Fibroblast of pulmonary artery (primary cell): ENCODE results near the gene TCF4.
A peak's percentile ranks its signal among the peaks of the same experiment; 100 is the strongest.

Experiments used
- DNase-seq: peaks from one replicate; pipeline ENCODE4 v3.0.0-alpha.2; 2010; ENCODE audit warnings: low read depth
- H3K4me3 ChIP-seq: replicated peaks from 2 replicates; pipeline ENCODE4 v1.5.1; 2011; ENCODE audit warnings: low read depth, mild to moderate bottlenecking, control low read depth, low read length, moderate library complexity
- CTCF ChIP-seq: IDR thresholded peaks from 2 replicates; pipeline ENCODE4 v1.5.1; 2011; ENCODE audit warnings: mild to moderate bottlenecking, control low read depth, low read length, inconsistent platforms; ENCODE audit errors: missing control alignments

The TCF4 gene

GRCh38 chr18:55547705-55548056 is 40.3 kb downstream of the TCF4 start:
- TF ChIP-seq CTCF, result no peak
- DNase-seq, result no peak
- H3K4me3 ChIP-seq, result no peak overlapping the region

- H3K4me3 ChIP-seq, result peak overlapping the region; percentile 35
Observed at GRCh38 chr18:55546851-55547704, 40.9 kb downstream of the TCF4 start.

GRCh38 chr18:55544014-55544413 is 44.0 kb downstream of the TCF4 start:
- no peak overlapping the region for H3K4me3 ChIP-seq
- no peak for TF ChIP-seq CTCF
- no peak for DNase-seq

More at GRCh38 chr18:55546851-55547704, 40.9 kb downstream of the TCF4 start:
- DNase-seq, result peak; percentile 70
- TF ChIP-seq CTCF, result no peak

GRCh38 chr18:55543130-55543704 is 44.8 kb downstream of the TCF4 start:
- no peak for DNase-seq
- H3K4me3 ChIP-seq, result no peak overlapping the region
- no peak for TF ChIP-seq CTCF

- no peak overlapping the region for H3K4me3 ChIP-seq
- no peak for DNase-seq
- no peak for TF ChIP-seq CTCF
Observed at GRCh38 chr18:55541571-55541970, 46.4 kb downstream of the TCF4 start.

- no peak for TF ChIP-seq CTCF
- H3K4me3 ChIP-seq, result no peak overlapping the region
- no peak for DNase-seq
Observed at GRCh38 chr18:55539240-55539639, 48.8 kb downstream of the TCF4 start.
